Suprapubic skin (tissue), 3 donors: ENCODE results near the gene LGALS1.

ENCODE experiments used
- CTCF ChIP-seq, 2 donors: fragments of 200-600 bp in 1 of 2; fragments of 450-650 bp in 1 of 2; sonication (generic) in 1 of 2; IDR thresholded peaks; one replicate each; pipeline ENCODE4 v1.5.1; 2016 to 2019; ENCODE audit warnings: antibody characterized with exemption in 2 of 2, mild to moderate bottlenecking in 1 of 2, moderate library complexity in 1 of 2
- POLR2A ChIP-seq, 2 donors: fragments of 450-650 bp; IDR thresholded peaks; one replicate each; pipeline ENCODE4 v1.6.1; 2017; ENCODE audit warnings: antibody characterized with exemption in 2 of 2, mild to moderate bottlenecking in 2 of 2, moderate library complexity in 2 of 2

GRCh38 chr22:37633625-37634416 lies 41.6 kb upstream of the LGALS1 start:
- TF ChIP-seq CTCF (IDR thresholded peaks at IDR 0.05) (peak in 1 of 2 donors; percentile 22), POLR2A (IDR thresholded peaks at IDR 0.05) (no peak)
